WI38 (cell line): Measurements from ENCODE around the gene STAT5B.
"Not testable (repeated sequence)": the region's sequence is repeated elsewhere in the genome, so short reads cannot be mapped to it uniquely, and the experiment has no call there.

Source experiments
- H3K4me3 ChIP-seq: 2 replicates; pipeline ENCODE4 v1.5.1; 2011; ENCODE audit warnings: low read depth, mild to moderate bottlenecking, control low read depth, low read length
- TF ChIP-seq, protein P1 (sequence below): IDR thresholded peaks from 2 replicates; pipeline ENCODE4 v1.5.1; 2012; ENCODE audit warnings: low read depth, mild to moderate bottlenecking, control low read depth, low read length

The STAT5B gene

DNA sequence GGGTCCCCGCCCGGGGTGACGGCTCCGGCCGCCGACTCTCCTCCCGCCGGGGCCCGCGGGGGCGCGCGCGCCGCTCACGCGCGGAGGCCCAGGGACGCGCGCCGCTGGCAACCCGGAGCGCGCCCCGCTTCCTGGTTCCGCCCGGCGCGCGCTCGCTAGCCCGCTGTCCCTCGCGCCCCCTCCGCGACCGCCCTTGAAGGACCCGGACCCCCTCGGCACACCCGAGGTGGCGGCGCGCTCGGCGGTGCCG is at the start of gene STAT5B:
TSS of gene STAT5B (minus strand) at position 33 of the 250 bp plus-strand sequence. CDS start 44,264 bp downstream, outside the sequence.
- H3K4me3 ChIP-seq, result peak within 1 kb of the TSS; percentile 66
- TF ChIP-seq, protein P1, sequence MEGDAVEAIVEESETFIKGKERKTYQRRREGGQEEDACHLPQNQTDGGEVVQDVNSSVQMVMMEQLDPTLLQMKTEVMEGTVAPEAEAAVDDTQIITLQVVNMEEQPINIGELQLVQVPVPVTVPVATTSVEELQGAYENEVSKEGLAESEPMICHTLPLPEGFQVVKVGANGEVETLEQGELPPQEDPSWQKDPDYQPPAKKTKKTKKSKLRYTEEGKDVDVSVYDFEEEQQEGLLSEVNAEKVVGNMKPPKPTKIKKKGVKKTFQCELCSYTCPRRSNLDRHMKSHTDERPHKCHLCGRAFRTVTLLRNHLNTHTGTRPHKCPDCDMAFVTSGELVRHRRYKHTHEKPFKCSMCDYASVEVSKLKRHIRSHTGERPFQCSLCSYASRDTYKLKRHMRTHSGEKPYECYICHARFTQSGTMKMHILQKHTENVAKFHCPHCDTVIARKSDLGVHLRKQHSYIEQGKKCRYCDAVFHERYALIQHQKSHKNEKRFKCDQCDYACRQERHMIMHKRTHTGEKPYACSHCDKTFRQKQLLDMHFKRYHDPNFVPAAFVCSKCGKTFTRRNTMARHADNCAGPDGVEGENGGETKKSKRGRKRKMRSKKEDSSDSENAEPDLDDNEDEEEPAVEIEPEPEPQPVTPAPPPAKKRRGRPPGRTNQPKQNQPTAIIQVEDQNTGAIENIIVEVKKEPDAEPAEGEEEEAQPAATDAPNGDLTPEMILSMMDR, result no peak

DNA sequence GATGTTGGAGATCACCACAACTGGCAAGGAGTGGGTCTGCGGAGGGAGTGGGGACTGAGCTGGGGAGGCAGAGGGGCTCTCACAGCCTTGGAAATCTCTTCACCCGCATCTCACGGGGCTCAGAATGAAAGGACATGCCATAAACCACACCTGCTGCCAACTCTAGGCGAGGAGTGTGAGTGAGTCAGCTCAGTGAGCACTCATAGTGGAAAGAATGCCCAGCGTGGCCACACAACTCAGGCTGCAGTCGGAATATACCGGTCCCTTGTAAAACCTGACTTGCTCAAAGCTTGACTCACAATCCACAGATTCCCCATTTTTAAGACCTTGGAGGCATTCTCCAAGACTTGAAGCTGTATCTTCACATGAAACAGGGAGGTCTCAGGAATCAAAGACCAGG is 48.8 kb upstream of the STAT5B start:
- H3K4me3 ChIP-seq, result no peak overlapping the region
- TF ChIP-seq, protein P1, result no peak

DNA sequence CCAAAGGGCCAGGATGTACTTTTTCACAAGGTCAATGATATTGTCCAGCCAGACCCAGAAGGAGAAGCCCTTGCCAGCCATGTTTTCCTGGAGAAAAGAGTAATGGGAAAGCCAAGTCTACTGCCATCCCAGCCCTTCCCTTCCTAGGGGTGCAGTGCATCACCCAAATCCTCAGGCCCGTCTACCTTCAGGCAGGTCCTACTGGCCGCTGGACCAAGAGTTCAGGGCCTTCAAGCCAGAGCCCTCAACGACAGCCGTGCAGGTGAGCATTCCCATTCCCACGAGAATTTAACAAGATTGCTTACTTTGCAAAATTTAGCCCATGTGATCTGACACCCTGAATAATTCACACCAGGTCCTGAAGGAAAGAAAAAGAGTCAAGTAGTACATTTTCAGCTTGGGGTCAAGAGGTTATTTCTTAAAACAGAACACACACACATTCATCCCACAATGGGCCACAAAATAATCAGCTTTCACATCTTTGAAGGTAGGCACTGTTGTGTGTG is 47.1 kb upstream of the STAT5B start:
- TF ChIP-seq, protein P1, result no peak

DNA sequence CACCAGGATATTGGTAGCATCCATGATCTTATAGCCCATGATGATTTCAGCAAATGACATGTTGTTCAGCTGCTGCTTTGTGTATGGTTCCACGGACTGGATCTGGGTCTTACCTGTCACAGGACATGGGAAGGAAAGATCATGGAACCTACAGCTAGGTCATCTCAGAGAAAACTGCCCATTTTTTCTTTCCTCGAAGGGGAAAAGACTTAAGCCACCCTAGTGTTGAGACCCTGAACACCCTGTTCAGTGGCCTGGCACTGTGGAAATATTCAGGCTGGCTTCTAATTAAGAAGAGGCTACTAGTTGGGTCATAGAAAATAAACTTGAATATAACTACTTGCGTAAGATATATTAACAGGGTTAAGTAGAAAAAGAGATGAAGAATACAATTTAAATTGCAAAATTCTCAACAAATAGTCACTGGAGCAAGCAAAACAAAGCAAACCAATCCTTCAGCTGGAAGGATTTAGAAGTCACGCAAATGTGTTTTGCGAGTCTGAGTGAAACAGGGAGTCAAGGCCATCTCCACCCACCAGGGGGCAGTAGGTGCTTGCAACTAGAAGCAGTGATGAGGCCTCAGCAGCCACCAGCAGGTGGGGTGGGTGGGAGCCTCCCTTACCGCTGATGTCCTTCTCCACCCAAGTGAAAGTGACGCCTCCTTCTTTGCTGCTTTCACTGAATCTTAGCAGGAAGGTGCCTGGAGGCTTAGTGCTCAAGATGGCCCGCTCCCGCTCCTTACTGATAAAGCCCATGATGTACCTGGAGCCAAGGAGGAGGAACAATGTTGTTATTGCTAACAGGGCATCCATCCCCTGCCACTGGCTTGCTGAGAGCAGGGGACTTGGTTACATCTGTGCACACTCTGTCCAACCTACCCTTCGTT is 46.4 kb upstream of the STAT5B start:
- TF ChIP-seq, protein P1, result peak; percentile 98
- H3K4me3 ChIP-seq, result no peak overlapping the region

More for the DNA sequence above, 47.1 kb upstream of the STAT5B start:
- H3K4me3 ChIP-seq, result no peak overlapping the region

DNA sequence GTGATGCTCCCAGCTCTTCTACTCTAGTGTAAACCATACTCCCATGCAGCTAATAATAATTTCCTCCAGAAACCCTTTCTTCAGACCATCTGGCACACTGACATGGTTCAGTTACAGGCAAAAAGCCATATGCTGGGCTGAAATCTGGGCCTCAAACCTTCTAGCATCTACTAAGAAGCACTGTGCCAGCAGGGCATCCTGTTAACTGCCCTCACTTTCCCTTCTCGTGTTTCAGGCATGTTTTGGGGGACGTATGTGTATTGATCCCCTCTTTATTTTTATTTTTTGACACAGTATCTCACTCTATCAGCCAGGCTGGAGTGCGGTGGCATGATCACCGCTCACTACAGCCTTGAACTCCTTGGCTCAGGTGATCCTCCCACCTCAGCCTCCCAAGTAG is 45.4 kb upstream of the STAT5B start:
- no peak overlapping the region for H3K4me3 ChIP-seq
- TF ChIP-seq, protein P1, result no peak

DNA sequence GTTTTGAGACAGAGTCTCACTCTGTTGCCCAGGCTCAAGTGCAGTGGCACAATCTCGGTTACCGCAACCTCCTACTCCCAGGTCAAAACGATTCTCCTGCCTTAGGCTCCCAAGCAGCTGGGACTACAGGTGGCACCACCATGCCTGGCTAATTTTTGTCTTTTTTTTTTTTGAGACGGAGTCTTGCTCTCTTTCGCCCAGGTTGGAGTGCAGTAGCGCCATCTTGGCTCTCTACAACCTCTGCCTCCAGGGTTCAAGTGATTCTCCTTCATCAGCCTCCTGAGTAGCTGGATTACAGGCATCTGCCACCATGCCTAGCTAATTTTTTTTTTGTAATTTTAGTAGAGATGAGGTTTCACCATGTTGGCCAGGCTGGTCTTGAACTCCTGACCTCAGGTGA is 41.8 kb upstream of the STAT5B start:
- not testable (repeated sequence) for H3K4me3 ChIP-seq

DNA sequence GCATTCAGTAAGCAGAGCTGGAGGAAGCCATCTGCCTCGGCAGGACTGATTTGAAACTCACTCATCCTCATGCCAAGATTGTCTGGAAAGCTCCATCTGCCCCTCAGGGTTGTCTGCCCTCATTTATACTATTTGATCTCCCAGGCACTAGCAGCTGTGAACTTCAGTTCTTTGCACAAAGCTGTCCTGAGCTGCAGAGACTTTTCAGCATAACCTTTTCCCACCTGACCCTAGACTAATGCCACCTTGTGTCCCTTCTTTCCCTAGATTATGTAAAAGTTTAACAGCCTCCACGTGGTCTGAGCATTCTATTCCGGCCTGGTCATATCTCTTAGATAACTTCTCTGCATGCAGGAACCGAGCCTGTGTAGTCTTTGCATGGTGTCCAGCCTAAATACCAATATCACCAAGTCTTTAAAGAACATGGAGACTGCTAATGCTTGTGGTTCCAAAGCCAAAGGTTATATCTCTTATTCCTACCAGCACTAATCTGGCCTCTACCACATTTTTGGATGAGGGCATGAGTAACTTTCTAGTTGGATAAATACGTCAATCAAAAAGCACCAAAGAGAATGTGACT is 41.2 kb upstream of the STAT5B start:
- no peak overlapping the region for H3K4me3 ChIP-seq
- TF ChIP-seq, protein P1, result no peak
